Activated CD8-positive, alpha-beta T cell treated with anti-CD3 and anti-CD28 coated beads, Interleukin-2, amount 10 ng/mL, durations not matched to agents 7 days and 5 days (primary cell): ENCODE data around the gene TOX2. TPM values are rescaled to one million over a fixed set of nuclear protein-coding genes. Genes with fewer than 3 reads are reported as not detected.
A peak's percentile ranks its signal among the peaks of the same experiment; 100 is the strongest.

Experiments
- ATAC-seq: fragments of 150-1000 bp; cut with Tn5 transposase; one replicate; pipeline ENCODE4 v1.10.0; 2021; ENCODE audit warnings: moderate library complexity
- CTCF ChIA-PET: fragments of 350-600 bp; sonication (Branson Sonifier 250); formaldehyde crosslinking; loops from one replicate; lab custom pipeline; 2021; ENCODE audit warnings: antibody characterized with exemption; lab: Charles Lee
- POLR2A ChIA-PET: fragments of 350-600 bp; sonication (Branson Sonifier 250); formaldehyde crosslinking; loops from one replicate; lab custom pipeline; 2021; ENCODE audit warnings: antibody characterized with exemption; lab: Charles Lee
- DNase-seq: peaks from one replicate; pipeline ENCODE4 v3.0.0-alpha.2; 2020
- H3K27ac Mint-ChIP-seq: one replicate; pipeline ENCODE4 v1.8.0; 2021; ENCODE audit warnings: mild to moderate bottlenecking, mixed read lengths
- H3K27me3 Mint-ChIP-seq: one replicate; pipeline ENCODE4 v1.8.0; 2021; ENCODE audit warnings: low read depth, mixed read lengths
- H3K36me3 Mint-ChIP-seq: one replicate; pipeline ENCODE4 v1.8.0; 2021; ENCODE audit warnings: low read depth, mixed read lengths
- H3K4me1 Mint-ChIP-seq: one replicate; pipeline ENCODE4 v1.8.0; 2021; ENCODE audit warnings: low read depth, mixed read lengths
- H3K4me3 Mint-ChIP-seq: one replicate; pipeline ENCODE4 v1.8.0; 2021; ENCODE audit warnings: mild to moderate bottlenecking, mixed read lengths
- H3K9me3 Mint-ChIP-seq: one replicate; pipeline ENCODE4 v1.8.0; 2022; ENCODE audit warnings: mixed read lengths; ENCODE audit not compliant: insufficient read depth
- total RNA-seq, 2 experiments: library from RNA; stranded (reverse); gene quantifications; one replicate each; pipeline ENCODE4 v1.2.3, GENCODE V29; 2021

The TOX2 gene
- total RNA-seq, 2 experiments from 2014 or later: 0.31 to 0.61 TPM

DNA sequence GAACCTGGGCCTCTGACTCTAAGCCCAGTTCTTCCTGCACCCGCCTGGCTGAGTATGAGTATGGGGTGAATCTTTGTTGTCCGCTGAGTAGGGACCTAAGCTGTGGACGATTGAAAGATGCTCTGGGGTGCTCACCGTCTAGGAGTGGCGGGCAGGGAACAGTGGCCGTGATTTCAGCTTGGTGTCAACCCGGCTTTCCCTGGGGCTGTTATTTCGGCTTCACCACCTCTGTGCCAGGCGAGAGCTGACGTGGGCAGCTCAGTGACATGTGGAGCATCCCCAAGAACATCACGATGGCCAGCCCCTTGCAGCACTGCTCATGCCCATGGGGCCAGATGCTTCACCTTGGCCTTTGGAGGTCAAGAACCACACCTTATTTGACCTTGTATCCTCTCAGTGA, 102.6 kb downstream of the TOX2 start:
- ATAC-seq: no peak
- POLR2A ChIA-PET: interaction anchor here (0.6 kb wide), 1 partner anchor 8 kb away, joined by 3 read pairs; no protein-coding TSS in a partner anchor
- H3K9me3 Mint-ChIP-seq: no peaks in the 10 kb centered on the region

DNA sequence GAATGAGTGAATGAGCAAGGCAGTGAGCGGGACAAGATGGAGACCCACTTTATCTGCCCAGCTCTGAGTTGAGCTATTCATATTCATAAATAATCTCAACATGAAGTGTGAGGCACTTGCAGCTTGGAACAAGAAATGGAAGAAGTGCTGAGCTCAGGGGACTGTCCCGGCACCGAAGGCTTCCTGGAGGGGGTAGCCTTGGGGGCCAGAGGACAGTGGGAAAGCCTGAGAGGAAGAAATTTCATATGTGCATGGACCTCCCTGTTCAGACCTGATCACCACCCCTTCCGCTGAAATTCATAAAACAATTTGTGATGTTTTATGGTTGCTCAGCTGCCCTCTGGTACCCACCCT, 103.2 kb downstream of the TOX2 start:
- Mint-ChIP-seq H3K4me1 (peaks cover 36% of the 10 kb centered on the region), H3K27ac (no peak overlapping the region), H3K4me3 (no peak overlapping the region), H3K27me3 (peaks cover 49% of the 10 kb centered on the region), H3K36me3 (peaks cover 2% of the 10 kb centered on the region), H3K9me3 (no peaks in the 10 kb centered on the region)
- no peak for DNase-seq
- CTCF ChIA-PET: interaction anchor here (1.0 to 3.3 kb wide), 3 partner anchors 62 to 78 kb away, joined by 3 to 13 read pairs (median 3); no protein-coding TSS in a partner anchor
- POLR2A ChIA-PET: no interaction called here
- ATAC-seq: no peak

More for the DNA sequence above, 102.6 kb downstream of the TOX2 start:
- Mint-ChIP-seq H3K27me3 (peaks cover 44% of the 10 kb centered on the region), H3K4me3 (no peak overlapping the region), H3K27ac (no peak overlapping the region), H3K36me3 (peaks cover 2% of the 10 kb centered on the region), H3K4me1 (peaks cover 37% of the 10 kb centered on the region)
- CTCF ChIA-PET: interaction anchor here (3.3 kb wide), 1 partner anchor 63 kb away, joined by 13 read pairs; no protein-coding TSS in a partner anchor
- DNase-seq: no peak

DNA sequence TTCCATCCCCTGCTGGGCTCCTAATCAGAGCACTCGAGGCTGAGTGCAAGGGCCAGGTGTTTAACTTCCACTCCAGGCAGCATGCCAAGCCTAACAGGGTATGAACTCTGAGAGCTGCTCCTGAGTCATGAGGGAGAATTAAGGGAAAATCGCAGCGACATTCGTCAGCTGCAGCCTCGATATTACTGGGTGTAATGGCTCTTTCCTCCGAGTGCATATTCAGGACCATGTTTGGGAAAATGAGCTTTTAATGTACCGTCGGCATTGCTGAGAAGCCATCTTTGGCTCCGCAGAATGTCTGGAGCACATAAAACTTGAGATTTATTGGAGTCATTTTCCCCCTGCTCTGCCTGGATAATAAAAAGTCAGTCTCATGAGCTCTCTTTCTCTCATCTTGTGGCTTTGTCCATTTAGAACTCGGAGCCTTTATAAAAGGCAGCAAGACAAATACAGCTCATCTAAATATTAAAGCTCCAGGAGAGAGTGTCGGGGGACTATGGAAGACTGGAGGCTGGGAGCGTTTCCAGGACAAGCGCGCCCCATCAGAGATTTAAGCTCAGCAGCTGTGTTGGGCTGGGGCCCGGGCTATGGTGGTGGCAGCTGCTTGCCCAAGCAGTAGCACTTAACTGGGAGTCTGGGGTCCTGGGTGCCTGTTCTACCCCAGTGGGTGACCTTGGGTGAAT, 103.7 kb downstream of the TOX2 start:
- DNase-seq: no peak
- H3K4me3 Mint-ChIP-seq: no peak overlapping the region
- no peaks in the 10 kb centered on the region for H3K9me3 Mint-ChIP-seq
- no peak overlapping the region for H3K27ac Mint-ChIP-seq
- no peak for ATAC-seq
- peaks cover 3% of the 10 kb centered on the region for H3K36me3 Mint-ChIP-seq
- CTCF ChIA-PET: interaction anchor here (1.0 to 3.3 kb wide), 6 partner anchors 10 to 79 kb away, joined by 3 to 13 read pairs (median 4); no protein-coding TSS in a partner anchor
- POLR2A ChIA-PET: no interaction called here
- peaks cover 53% of the 10 kb centered on the region for H3K27me3 Mint-ChIP-seq
- H3K4me1 Mint-ChIP-seq: peaks cover 36% of the 10 kb centered on the region

DNA sequence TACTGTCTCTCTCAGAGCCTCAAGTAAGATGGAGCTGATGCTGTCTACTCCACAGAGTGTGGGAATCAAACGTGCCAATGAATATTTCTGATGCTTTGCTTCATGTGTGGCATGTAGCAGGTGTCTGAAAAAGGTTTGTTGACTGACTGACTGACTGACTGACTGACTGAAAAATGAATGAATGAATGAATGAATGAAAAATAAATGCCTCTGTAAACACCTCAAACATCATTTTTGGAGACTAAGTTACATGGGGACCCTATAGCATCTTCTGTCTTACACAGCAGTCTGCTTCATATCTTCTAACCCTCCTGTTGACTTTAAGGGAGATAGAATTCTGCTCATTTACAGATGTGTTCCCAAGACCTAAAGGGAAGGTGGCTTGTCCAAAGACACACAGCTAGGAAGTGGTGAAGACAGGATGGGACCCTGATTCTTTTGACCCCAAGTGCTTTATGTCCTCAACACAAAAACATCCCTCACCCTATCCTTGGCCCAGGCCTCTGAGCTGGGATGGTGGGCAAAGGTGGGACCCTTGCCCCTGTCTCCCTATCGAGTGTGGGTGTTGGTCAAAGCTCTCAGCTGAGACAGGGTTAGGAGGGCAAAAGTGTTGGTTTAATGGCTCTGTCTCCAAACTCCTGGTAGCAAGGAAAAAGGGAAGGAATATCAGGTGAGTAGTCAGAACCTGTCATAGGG, 104.4 kb downstream of the TOX2 start:
- peaks cover 59% of the 10 kb centered on the region for H3K27me3 Mint-ChIP-seq
- no peaks in the 10 kb centered on the region for H3K9me3 Mint-ChIP-seq
- peaks cover 36% of the 10 kb centered on the region for H3K4me1 Mint-ChIP-seq
- ChIA-PET CTCF (interaction anchor here (0.9 to 3.3 kb wide), 8 partner anchors 10 to 291 kb away, joined by 3 to 13 read pairs (median 4); no protein-coding TSS in a partner anchor), POLR2A (interaction anchor here (1.1 kb wide), 1 partner anchor 50 kb away, joined by 3 read pairs; no protein-coding TSS in a partner anchor)
- ATAC-seq: peak; percentile 9
- H3K4me3 Mint-ChIP-seq: peak overlapping the region; percentile 19
- peaks cover 2% of the 10 kb centered on the region for H3K36me3 Mint-ChIP-seq
- DNase-seq: no peak
- peak overlapping the region; percentile 82 for H3K27ac Mint-ChIP-seq

DNA sequence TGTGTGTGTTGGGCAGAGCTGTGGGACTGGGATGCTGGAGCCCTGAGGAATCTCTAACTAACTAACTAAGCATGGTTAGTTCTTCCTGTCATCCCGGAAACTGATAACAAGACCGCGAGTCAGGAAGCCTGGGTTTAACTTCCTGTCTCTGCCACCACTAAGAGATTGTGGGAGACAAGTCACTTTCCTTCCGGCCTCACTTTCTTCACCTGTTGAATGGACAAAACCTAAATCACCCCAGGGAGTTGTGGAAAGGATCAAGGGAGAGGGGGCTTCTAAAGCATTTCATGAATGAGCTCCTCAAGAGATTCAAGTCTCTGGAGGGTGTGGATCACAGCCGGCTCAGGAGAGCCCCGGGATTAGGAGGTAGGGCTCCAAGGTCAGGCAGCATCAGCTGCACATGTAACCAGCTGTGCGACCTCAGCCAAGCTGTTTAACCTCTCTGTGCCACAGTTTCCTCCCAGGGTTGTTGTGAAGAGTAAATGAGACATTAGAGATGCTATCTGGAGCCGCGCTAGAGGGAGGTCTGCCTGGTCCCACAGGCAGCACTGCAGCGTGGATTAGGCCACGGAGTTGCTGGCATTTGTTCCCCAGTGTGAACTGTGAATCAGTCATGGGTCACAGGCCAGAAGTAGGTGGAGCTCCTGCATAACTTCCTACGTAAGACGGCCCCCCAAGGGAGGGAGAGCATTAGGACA, 105.1 kb downstream of the TOX2 start:
- peaks cover 36% of the 10 kb centered on the region for H3K4me1 Mint-ChIP-seq
- H3K36me3 Mint-ChIP-seq: peaks cover 2% of the 10 kb centered on the region
- peak overlapping the region; percentile 19 for H3K4me3 Mint-ChIP-seq
- ATAC-seq (peak; percentile 85), DNase-seq (peak; percentile 80)
- ChIA-PET CTCF (interaction anchor here (0.9 to 3.3 kb wide), 8 partner anchors 11 to 292 kb away, joined by 3 to 13 read pairs (median 4); no protein-coding TSS in a partner anchor), POLR2A (interaction anchor here (1.1 kb wide), 1 partner anchor 50 kb away, joined by 3 read pairs; no protein-coding TSS in a partner anchor)
- H3K9me3 Mint-ChIP-seq: no peaks in the 10 kb centered on the region
- peak overlapping the region; percentile 82 for H3K27ac Mint-ChIP-seq
- H3K27me3 Mint-ChIP-seq: peaks cover 54% of the 10 kb centered on the region

DNA sequence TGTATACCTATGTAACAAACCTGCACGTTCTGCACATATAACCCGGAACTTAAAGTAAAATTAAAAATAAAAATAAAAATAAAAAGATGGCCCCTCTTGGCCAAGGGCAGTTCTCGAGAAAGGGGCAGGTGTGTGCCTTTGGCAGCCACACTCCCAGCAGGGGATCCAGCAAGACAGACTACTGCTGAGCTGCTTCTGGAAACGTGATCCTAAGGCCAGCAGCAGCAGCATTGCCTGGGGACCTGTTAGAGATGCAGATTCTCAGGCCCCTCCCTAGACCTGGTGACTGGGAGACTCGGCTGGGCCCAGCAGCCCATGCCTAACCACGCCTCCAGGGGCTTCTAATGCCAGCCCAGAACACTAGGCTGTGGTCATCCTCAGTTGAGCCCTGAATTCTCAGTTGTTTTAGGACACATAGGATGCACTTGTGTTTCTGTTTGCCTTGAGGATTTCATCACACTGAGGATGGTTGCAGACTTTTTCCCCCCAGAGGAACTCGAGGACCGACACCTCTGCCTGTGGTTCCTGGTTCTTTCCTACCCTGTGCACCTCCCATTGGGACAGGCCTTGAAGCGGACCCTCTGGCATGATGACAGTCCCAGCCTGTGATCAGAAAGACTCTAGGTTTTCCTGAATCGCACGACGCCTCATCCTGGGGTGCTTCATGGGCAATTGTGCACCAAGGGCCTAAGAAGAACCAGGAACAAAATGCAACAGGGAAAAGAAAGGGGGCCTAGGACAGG, 105.9 kb downstream of the TOX2 start:
- Mint-ChIP-seq H3K27ac (peak overlapping the region; percentile 23), H3K4me1 (peaks cover 36% of the 10 kb centered on the region), H3K9me3 (no peaks in the 10 kb centered on the region), H3K36me3 (peaks cover 2% of the 10 kb centered on the region), H3K27me3 (peaks cover 57% of the 10 kb centered on the region), H3K4me3 (peak overlapping the region; percentile 19)
- ChIA-PET CTCF (interaction anchor here (1.2 to 3.3 kb wide), 5 partner anchors 12 to 270 kb away, joined by 3 to 13 read pairs (median 4); no protein-coding TSS in a partner anchor), POLR2A (interaction anchor here (1.1 kb wide), 1 partner anchor 49 kb away, joined by 3 read pairs; no protein-coding TSS in a partner anchor)
- ATAC-seq (peak; percentile 14), DNase-seq (no peak)

DNA sequence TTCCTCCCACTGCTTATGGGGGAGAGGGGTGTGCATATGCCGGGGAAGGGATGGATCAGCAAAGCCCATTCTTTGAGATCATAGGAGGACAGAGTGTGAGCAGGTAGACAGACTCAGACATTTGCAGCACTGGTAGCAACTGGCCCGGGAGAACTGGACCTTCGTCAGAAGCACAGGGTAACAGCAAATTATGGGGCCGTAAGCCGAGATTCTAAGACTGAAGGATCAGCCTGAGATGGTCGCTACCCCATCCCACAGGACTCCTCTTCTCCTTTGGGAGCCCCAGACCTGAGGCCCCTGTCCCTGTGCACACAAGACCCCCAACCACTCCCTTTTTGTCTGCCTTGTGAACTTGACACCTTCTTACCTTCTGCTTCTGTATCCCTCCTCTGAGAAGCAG, 106.5 kb downstream of the TOX2 start:
- CTCF ChIA-PET: no interaction called here
- H3K27ac Mint-ChIP-seq: no peak overlapping the region
- POLR2A ChIA-PET: no interaction called here
- no peaks in the 10 kb centered on the region for H3K9me3 Mint-ChIP-seq
- peaks cover 36% of the 10 kb centered on the region for H3K4me1 Mint-ChIP-seq
- H3K4me3 Mint-ChIP-seq: no peak overlapping the region
- peaks cover 2% of the 10 kb centered on the region for H3K36me3 Mint-ChIP-seq
- DNase-seq (no peak), ATAC-seq (no peak)
- peaks cover 56% of the 10 kb centered on the region for H3K27me3 Mint-ChIP-seq

DNA sequence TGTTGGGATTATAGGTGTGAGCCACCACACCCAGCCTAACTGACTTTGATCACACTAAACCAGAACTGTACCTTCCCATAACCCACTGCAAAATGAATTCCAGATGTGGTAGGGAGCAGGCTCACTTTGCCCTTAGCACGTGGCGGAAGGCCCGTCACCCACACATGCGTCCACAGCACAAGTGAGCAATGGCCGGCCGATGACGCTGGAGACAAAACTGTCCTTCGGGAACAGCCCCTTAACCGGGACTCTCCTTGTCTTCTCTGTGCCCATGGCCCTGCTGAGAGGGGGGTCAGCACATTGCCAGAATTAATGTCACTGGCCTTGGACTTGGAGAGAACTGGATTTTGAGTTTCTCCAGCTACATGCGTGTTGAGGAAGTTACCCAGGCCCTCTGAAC, 107.2 kb downstream of the TOX2 start:
- Mint-ChIP-seq H3K27me3 (peaks cover 52% of the 10 kb centered on the region), H3K4me3 (no peak overlapping the region), H3K4me1 (peaks cover 36% of the 10 kb centered on the region), H3K36me3 (peaks cover 2% of the 10 kb centered on the region), H3K27ac (no peak overlapping the region), H3K9me3 (no peaks in the 10 kb centered on the region)
- ChIA-PET POLR2A (no interaction called here), CTCF (no interaction called here)
- DNase-seq (no peak), ATAC-seq (no peak)

DNA sequence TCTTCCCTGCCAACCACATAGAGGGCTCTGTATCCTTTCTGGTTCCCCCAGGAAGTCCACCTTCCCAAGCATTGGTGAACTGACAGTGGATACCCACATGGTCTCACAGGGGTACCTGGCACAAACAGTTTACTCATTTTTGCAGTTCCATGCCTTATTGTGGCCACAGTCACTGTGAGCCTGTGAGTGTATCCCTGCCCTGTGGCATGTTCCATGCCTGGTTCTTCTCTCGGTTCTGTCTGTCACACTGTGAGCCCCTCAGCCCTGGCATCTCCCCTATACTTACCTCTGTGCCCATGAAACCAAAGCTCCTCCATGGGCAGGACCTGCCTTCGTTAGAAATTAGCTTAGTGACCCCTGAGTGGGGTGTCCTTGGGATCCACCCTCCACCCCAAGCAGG, 107.8 kb downstream of the TOX2 start:
- H3K27ac Mint-ChIP-seq: no peak overlapping the region
- DNase-seq (no peak), ATAC-seq (no peak)
- peaks cover 37% of the 10 kb centered on the region for H3K4me1 Mint-ChIP-seq
- peaks cover 2% of the 10 kb centered on the region for H3K36me3 Mint-ChIP-seq
- peaks cover 48% of the 10 kb centered on the region for H3K27me3 Mint-ChIP-seq
- POLR2A ChIA-PET: interaction anchor here (0.6 kb wide), 1 partner anchor 9 kb away, joined by 3 read pairs; no protein-coding TSS in a partner anchor
- no peak overlapping the region for H3K4me3 Mint-ChIP-seq
- CTCF ChIA-PET: no interaction called here
- no peaks in the 10 kb centered on the region for H3K9me3 Mint-ChIP-seq

DNA sequence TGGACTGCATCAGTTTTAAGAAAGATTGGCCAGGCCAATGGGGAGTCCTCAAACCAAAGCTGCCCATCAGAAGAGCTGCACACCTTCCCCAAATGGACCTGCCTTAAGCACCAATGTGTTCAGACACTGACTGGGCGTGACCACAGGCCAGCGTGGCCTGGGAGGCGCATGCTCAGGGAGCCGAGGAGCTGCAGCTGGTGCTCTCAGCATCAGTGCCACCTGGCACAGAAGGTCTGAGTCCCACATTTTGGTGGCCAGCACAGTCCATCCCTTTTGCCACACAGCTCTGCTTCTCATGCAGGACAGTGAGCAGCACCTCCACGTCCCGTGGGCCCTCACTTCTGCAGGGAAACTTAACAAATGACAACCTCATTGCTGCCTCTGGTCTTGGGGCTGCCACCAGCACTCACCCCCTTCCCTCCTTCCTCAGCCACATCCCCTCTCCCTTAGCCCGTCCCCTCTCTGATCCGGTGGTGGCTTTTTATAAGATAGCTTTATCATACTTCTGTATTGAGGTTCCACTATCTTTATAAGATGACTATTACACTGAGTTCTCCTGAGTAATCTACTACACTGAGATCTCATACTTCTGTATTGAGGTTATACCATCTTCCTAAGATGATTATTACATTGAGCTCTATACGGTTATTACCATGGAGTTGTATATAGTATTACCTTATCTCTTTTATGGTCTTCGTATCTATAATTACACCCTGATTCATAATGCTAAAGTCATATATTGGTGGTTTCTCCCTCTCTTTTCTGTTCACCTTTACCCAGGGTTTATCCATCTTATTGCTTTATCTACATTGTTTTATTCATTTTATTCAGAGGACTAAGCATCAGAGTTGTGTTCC, 109.1 kb downstream of the TOX2 start:
- Mint-ChIP-seq H3K36me3 (peaks cover 2% of the 10 kb centered on the region), H3K9me3 (no peaks in the 10 kb centered on the region), H3K4me1 (peaks cover 40% of the 10 kb centered on the region), H3K27me3 (peaks cover 48% of the 10 kb centered on the region), H3K4me3 (no peak overlapping the region), H3K27ac (no peak overlapping the region)
- ChIA-PET POLR2A (no interaction called here), CTCF (interaction anchor here (0.8 kb wide), 1 partner anchor 40 kb away, joined by 4 read pairs; no protein-coding TSS in a partner anchor)
- no peak for DNase-seq
- no peak for ATAC-seq
